AG09309 (cell line): ENCODE measurements around the gene THSD4.

ENCODE experiments used
- DNase-seq: peaks from one replicate; pipeline ENCODE4 v3.0.0-alpha.2; 2010; ENCODE audit warnings: low read depth
- H3K4me3 ChIP-seq: 2 replicates; pipeline ENCODE4 v1.5.1; 2011; ENCODE audit warnings: mild to moderate bottlenecking, low read depth, low read length, moderate library complexity; ENCODE audit not compliant: control insufficient read depth
- TF ChIP-seq, protein P1 (sequence below): IDR thresholded peaks from 2 replicates; pipeline ENCODE4 v1.5.1; 2011; ENCODE audit warnings: mild to moderate bottlenecking, low read depth, low read length, inconsistent platforms; ENCODE audit not compliant: insufficient read depth, control insufficient read depth; ENCODE audit errors: missing control alignments

The THSD4 gene

DNA sequence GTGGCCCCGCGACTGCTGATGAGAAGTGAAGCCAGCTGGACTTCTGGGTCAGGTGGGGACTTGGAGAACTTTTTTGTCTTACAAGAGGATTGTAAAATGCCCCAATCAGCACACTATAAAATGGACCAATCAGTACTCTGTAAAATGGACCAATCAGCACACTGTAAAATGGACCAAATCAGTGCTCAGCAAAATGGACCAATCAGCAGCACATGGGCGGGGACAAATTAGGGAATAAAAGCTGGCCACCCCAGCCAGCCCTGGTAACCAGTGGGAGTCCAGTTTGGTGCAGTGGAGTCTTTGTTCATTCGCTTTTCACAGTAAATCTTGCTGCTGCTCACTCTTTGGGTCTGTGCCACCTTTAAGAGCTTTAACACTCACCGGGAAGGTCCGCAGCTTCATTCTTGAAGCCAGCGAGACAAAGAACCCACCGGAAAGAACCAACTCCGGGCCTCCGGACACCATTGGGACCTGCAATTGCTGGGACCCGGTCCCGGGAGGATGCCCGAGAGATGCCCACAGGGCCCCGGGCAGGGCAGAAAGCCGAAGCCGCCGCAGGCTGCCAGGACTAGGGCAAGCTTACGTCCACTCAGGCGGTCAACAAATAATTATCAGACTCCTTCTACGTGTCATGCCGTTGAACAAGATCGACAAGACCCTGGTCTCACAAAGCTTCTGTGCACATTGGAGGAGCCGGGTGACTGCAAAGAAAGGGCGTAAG lies 686.8 kb downstream of the THSD4 start:
- no peak overlapping the region for H3K4me3 ChIP-seq
- TF ChIP-seq, protein P1, sequence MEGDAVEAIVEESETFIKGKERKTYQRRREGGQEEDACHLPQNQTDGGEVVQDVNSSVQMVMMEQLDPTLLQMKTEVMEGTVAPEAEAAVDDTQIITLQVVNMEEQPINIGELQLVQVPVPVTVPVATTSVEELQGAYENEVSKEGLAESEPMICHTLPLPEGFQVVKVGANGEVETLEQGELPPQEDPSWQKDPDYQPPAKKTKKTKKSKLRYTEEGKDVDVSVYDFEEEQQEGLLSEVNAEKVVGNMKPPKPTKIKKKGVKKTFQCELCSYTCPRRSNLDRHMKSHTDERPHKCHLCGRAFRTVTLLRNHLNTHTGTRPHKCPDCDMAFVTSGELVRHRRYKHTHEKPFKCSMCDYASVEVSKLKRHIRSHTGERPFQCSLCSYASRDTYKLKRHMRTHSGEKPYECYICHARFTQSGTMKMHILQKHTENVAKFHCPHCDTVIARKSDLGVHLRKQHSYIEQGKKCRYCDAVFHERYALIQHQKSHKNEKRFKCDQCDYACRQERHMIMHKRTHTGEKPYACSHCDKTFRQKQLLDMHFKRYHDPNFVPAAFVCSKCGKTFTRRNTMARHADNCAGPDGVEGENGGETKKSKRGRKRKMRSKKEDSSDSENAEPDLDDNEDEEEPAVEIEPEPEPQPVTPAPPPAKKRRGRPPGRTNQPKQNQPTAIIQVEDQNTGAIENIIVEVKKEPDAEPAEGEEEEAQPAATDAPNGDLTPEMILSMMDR, result no peak
- no peak for DNase-seq

GRCh38 chr15:71802770-71803169 lies 687.5 kb downstream of the THSD4 start:
- TF ChIP-seq, protein P1, result peak; percentile 28
- no peak overlapping the region for H3K4me3 ChIP-seq
- no peak for DNase-seq

DNA sequence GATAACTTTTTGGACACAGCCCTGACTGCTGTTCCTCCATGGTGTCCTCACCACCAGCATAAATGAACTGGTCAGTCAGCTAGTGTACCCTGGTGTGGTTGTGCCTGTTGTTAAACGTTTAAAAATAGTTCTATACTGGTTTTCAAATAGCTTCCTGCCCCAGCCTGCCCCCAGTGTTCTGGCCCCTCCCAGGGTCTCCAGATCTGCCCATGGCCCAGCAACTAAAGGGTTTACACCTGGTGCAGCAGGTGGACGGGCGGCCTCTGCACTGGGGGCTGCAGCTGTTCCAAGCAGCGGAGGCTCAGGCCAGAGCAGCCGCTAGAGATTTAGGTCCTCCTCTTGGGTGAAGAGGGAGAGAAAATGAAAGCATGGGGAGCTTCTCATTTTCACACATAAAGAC lies 689.0 kb downstream of the THSD4 start:
- TF ChIP-seq, protein P1, result no peak
- DNase-seq, result no peak
- H3K4me3 ChIP-seq, result no peak overlapping the region

- TF ChIP-seq, protein P1, result no peak
- no peak for DNase-seq
- no peak overlapping the region for H3K4me3 ChIP-seq
Measured at GRCh38 chr15:71804695-71805470, 689.6 kb downstream of the THSD4 start.

- no peak overlapping the region for H3K4me3 ChIP-seq
- DNase-seq, result no peak
- TF ChIP-seq, protein P1, result no peak
Measured at GRCh38 chr15:71806452-71806931, 691.2 kb downstream of the THSD4 start.

- DNase-seq, result no peak
- no peak overlapping the region for H3K4me3 ChIP-seq
- TF ChIP-seq, protein P1, result no peak
Measured at GRCh38 chr15:71807125-71807629, 691.9 kb downstream of the THSD4 start.
